GM12878 (cell line): ENCODE measurements around the gene CRX.

Source experiments
- CBFB ChIP-seq: IDR thresholded peaks from 2 replicates; pipeline ENCODE4 v1.6.1; 2016; ENCODE audit warnings: antibody characterized with exemption, low read depth
- CBX5 ChIP-seq: sonication (generic); IDR thresholded peaks from 2 replicates; pipeline ENCODE4 v1.6.1; 2016; ENCODE audit warnings: low read depth, moderate library complexity, mild to moderate bottlenecking, inconsistent platforms
- CTCF ChIP-seq, 3 experiments: IDR thresholded peaks in 2 of 3; conservative IDR thresholded peaks in 1 of 3; 2 replicates each; pipeline ENCODE4 v1.5.1; 2011; ENCODE audit warnings: low read depth in 3 of 3, low read length in 3 of 3, mild to moderate bottlenecking in 3 of 3, control low read depth in 2 of 3, moderate library complexity in 2 of 3, inconsistent platforms in 1 of 3, mixed read lengths in 1 of 3; ENCODE audit not compliant: control insufficient read depth in 2 of 3, insufficient read depth in 1 of 3; ENCODE audit errors: extremely low read depth in 1 of 3
- EP300 ChIP-seq, 2 experiments: fragments of 150-350 bp in 1 of 2; IDR thresholded peaks; 2 replicates each; pipeline ENCODE4 v1.6.1; 2011 to 2012; ENCODE audit warnings: low read depth in 2 of 2, low read length in 2 of 2, borderline replicate concordance in 1 of 2, improper control_type of control experiment in 1 of 2, inconsistent platforms in 1 of 2; ENCODE audit not compliant: control insufficient read depth in 1 of 2
- POU2F2 ChIP-seq: IDR thresholded peaks from 3 replicates; pipeline ENCODE4 v1.6.1; 2011; ENCODE audit warnings: low read depth, mild to moderate bottlenecking, low read length, borderline replicate concordance
- ZBTB40 ChIP-seq: fragments of 450-650 bp; IDR thresholded peaks from 2 replicates; pipeline ENCODE4 v1.6.1; 2016; ENCODE audit warnings: mild to moderate bottlenecking, moderate library complexity, borderline replicate concordance

GRCh38 chr19:47778049-47778953, 43.4 kb upstream of the CRX start, which contains the start of gene SELENOW:
- TF ChIP-seq CBFB, result peak; percentile 61
- no peak for TF ChIP-seq EP300 (IDR thresholded peaks at IDR 0.05; ENCODE audit: borderline replicate concordance in 1 of 2, control insufficient read depth in 1 of 2, low read depth in 2 of 2, low read length in 2 of 2)
- no peak for TF ChIP-seq CTCF (IDR thresholded peaks at IDR 0.05 in 2 of 3, conservative IDR thresholded peaks at IDR 0.05 in 1 of 3; ENCODE audit: control insufficient read depth in 2 of 3, extremely low read depth in 1 of 3, insufficient read depth in 1 of 3, low read depth in 3 of 3, low read length in 3 of 3)
- TF ChIP-seq POU2F2, result peak; percentile 62; the same call in 2 of the 3 replicates
- no peak for TF ChIP-seq CBX5
- peak; percentile 33; the same call in 1 of the 2 replicates for TF ChIP-seq ZBTB40
